ENCODE measurements around the gene HMG20B.
"Not testable (repeated sequence)": the region's sequence is repeated elsewhere in the genome, so short reads cannot be mapped to it uniquely, and the experiment has no call there.

The HMG20B gene

GRCh38 chr19:3577723-3578344, 5.1 kb downstream of the HMG20B start:
- Histone ChIP-seq H3K9ac (ENCODE audit: low read length) (no peak overlapping the region), H3K9me3 (replicated peaks; ENCODE audit: insufficient read depth, low read length) (no peaks in the 10 kb centered on the region), H3K4me2 (ENCODE audit: low read depth, low read length) (no peak overlapping the region), H4K20me1 (ENCODE audit: insufficient read depth, low read length) (no peaks in the 10 kb centered on the region), H3K36me3 (replicated peaks; ENCODE audit: insufficient read depth, low read length) (no peaks in the 10 kb centered on the region), H3K4me1 (ENCODE audit: low read length) (no peaks in the 10 kb centered on the region), H3K27ac (ENCODE audit: low read length) (no peak overlapping the region), H3K27me3 (replicated peaks; ENCODE audit: insufficient read depth, low read length) (no peaks in the 10 kb centered on the region; the same call in 1 of the 2 replicates), H3K9me2 (replicated peaks; ENCODE audit: insufficient read depth, low read length) (no peaks in the 10 kb centered on the region), H2AFZ (ENCODE audit: low read length) (no peak overlapping the region), H3K79me2 (ENCODE audit: low read length) (peaks cover 6% of the 10 kb centered on the region), H3F3A (ENCODE audit: insufficient read depth, low read length) (0 out of 2 replicates have a peak, but pooled peaks cover 9% of the 10 kb centered on the region), H3K4me3 (ENCODE audit: low read length) (no peak overlapping the region)
- no peak for TF ChIP-seq EZH2 (optimal IDR thresholded peaks at IDR 0.05; ENCODE audit: low read depth, low read length)
- DNase-seq = no peak

GRCh38 chr19:3578390-3578789, 5.6 kb downstream of the HMG20B start:
- no peak overlapping the region for H3K27ac ChIP-seq (ENCODE audit: low read length)
- H3K9me3 ChIP-seq (replicated peaks; ENCODE audit: insufficient read depth, low read length) = no peaks in the 10 kb centered on the region
- H3K4me3 ChIP-seq (ENCODE audit: low read length) = no peak overlapping the region
- no peaks in the 10 kb centered on the region for H3K4me1 ChIP-seq (ENCODE audit: low read length)
- no peaks in the 10 kb centered on the region for H4K20me1 ChIP-seq (ENCODE audit: insufficient read depth, low read length)
- TF ChIP-seq EZH2phosphoT487 (IDR thresholded peaks at IDR 0.05; ENCODE audit: low read length) (no peak), EZH2 (optimal IDR thresholded peaks at IDR 0.05; ENCODE audit: low read depth, low read length) (no peak)
- TF ChIP-seq, protein P1, sequence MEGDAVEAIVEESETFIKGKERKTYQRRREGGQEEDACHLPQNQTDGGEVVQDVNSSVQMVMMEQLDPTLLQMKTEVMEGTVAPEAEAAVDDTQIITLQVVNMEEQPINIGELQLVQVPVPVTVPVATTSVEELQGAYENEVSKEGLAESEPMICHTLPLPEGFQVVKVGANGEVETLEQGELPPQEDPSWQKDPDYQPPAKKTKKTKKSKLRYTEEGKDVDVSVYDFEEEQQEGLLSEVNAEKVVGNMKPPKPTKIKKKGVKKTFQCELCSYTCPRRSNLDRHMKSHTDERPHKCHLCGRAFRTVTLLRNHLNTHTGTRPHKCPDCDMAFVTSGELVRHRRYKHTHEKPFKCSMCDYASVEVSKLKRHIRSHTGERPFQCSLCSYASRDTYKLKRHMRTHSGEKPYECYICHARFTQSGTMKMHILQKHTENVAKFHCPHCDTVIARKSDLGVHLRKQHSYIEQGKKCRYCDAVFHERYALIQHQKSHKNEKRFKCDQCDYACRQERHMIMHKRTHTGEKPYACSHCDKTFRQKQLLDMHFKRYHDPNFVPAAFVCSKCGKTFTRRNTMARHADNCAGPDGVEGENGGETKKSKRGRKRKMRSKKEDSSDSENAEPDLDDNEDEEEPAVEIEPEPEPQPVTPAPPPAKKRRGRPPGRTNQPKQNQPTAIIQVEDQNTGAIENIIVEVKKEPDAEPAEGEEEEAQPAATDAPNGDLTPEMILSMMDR (IDR thresholded peaks at IDR 0.05; ENCODE audit: low read length) = no peak
- H3K4me2 ChIP-seq (ENCODE audit: low read depth, low read length) = no peak overlapping the region
- peaks cover 4% of the 10 kb centered on the region; the same call in 1 of the 2 replicates for H3K27me3 ChIP-seq (replicated peaks; ENCODE audit: insufficient read depth, low read length)
- peaks cover 1% of the 10 kb centered on the region for H3K79me2 ChIP-seq (ENCODE audit: low read length)
- DNase-seq = no peak
- H3K9me2 ChIP-seq (replicated peaks; ENCODE audit: insufficient read depth, low read length) = no peaks in the 10 kb centered on the region
- H3F3A ChIP-seq (ENCODE audit: insufficient read depth, low read length) = 0 out of 2 replicates have a peak, but pooled peaks cover 9% of the 10 kb centered on the region
- no peaks in the 10 kb centered on the region for H3K36me3 ChIP-seq (replicated peaks; ENCODE audit: insufficient read depth, low read length)
- H3K9ac ChIP-seq (ENCODE audit: low read length) = no peak overlapping the region
- no peak overlapping the region for H2AFZ ChIP-seq (ENCODE audit: low read length)

DNA sequence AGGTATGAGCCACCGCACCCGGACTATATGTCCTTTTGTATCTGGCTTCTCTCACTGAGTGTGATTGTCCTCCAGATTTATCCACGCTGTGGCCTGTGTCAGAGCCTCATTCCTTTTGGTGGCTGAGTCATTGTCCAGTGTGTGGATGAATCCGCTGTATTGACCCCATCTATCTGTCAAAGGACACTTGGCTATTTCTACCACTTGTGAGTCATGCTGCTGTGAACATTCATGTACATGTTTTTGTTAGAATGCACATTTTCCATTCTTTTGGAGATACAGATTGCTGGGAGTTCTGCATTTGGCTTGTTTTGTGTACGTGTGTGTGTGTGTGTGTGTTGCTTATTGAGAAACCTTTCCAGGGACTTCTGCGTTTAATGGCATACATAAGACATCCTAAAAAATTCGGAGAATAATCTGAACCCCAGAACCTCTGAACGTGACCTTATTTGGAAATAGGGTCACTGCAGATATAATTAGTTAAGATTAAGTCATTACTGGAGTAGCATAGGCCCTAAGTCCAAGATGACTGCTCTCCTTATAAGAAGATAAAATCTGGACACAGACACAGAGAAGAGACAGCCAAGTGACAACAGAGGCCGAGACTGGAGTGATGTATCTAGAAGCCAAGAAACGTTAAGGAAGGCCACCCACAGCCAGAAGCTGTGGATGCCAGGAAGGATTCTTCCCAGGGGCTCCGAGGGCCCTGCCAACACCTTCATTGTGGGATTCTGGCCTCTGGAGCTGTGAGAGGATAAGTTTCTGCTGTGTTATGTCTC, 7.6 kb downstream of the HMG20B start:
- no peak overlapping the region for H3K4me2 ChIP-seq (ENCODE audit: low read depth, low read length)

GRCh38 chr19:3581792-3582191, 9.0 kb downstream of the HMG20B start:
- peaks cover 30% of the 10 kb centered on the region for H3K27me3 ChIP-seq (replicated peaks; ENCODE audit: insufficient read depth, low read length)
- not testable (repeated sequence) for H2AFZ ChIP-seq (ENCODE audit: low read length); H3K79me2 ChIP-seq (ENCODE audit: low read length)

More for the DNA sequence above, 7.6 kb downstream of the HMG20B start:
- TF ChIP-seq, protein P1 (IDR thresholded peaks at IDR 0.05; ENCODE audit: low read length) = no peak
- no peak for TF ChIP-seq EZH2phosphoT487 (IDR thresholded peaks at IDR 0.05; ENCODE audit: low read length)
- TF ChIP-seq EZH2 (optimal IDR thresholded peaks at IDR 0.05; ENCODE audit: low read depth, low read length) = no peak
- Histone ChIP-seq H3K79me2 (ENCODE audit: low read length) (no peaks in the 10 kb centered on the region), H3K4me3 (ENCODE audit: low read length) (no peak overlapping the region), H3K36me3 (replicated peaks; ENCODE audit: insufficient read depth, low read length) (no peaks in the 10 kb centered on the region), H3K27ac (ENCODE audit: low read length) (no peak overlapping the region), H3K9me2 (replicated peaks; ENCODE audit: insufficient read depth, low read length) (no peaks in the 10 kb centered on the region), H4K20me1 (ENCODE audit: insufficient read depth, low read length) (no peaks in the 10 kb centered on the region), H2AFZ (ENCODE audit: low read length) (no peak overlapping the region), H3F3A (ENCODE audit: insufficient read depth, low read length) (0 out of 2 replicates have a peak, but pooled peaks cover under 1% of the 10 kb centered on the region), H3K9ac (ENCODE audit: low read length) (no peak overlapping the region), H3K27me3 (replicated peaks; ENCODE audit: insufficient read depth, low read length) (peaks cover 18% of the 10 kb centered on the region; the same call in 1 of the 2 replicates), H3K9me3 (replicated peaks; ENCODE audit: insufficient read depth, low read length) (no peaks in the 10 kb centered on the region), H3K4me1 (ENCODE audit: low read length) (no peaks in the 10 kb centered on the region)
- no peak for DNase-seq

DNA sequence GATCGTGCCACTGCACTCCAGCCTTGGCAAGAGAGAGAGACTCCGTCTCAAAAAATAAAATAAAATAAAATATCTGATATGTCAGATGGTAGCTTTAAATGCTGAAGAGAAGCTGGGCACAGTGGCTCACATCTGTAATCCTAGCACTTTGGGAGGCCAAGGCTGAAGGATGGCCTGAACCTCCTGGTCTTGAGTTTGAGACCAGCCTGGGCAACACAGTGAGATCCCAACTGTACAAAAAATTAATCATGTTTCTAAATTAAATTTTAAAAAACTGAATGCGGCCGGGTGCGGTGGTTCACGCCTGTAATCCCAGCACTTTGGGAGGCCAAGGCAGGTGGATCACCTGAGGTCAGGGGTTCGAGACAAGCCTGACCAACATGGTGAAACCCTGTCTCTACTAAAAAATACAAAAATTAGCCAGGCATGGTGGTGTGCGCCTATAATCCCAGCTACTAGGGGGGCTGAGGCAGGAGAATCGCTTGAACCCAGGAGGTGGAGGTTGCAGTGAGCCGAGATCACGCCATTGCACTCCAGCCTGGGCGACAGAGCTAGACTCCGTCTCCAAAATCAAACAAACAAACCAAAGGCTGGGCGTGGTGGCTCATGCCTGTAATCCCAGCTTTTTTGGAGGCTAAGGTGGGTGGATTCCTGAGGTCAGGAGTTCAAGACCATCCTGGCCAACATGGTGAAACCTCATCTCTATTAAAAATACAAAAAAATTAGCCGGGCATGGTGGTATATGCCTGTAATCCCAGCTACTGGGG, 11.5 kb downstream of the HMG20B start:
- not testable (repeated sequence) for H3K9ac ChIP-seq (ENCODE audit: low read length); H4K20me1 ChIP-seq (ENCODE audit: insufficient read depth, low read length); H3K36me3 ChIP-seq (replicated peaks; ENCODE audit: insufficient read depth, low read length); H2AFZ ChIP-seq (ENCODE audit: low read length); H3K27ac ChIP-seq (ENCODE audit: low read length); H3K79me2 ChIP-seq (ENCODE audit: low read length); H3K9me2 ChIP-seq (replicated peaks; ENCODE audit: insufficient read depth, low read length); H3F3A ChIP-seq (ENCODE audit: insufficient read depth, low read length); H3K4me2 ChIP-seq (ENCODE audit: low read depth, low read length); DNase-seq; H3K4me1 ChIP-seq (ENCODE audit: low read length); H3K9me3 ChIP-seq (replicated peaks; ENCODE audit: insufficient read depth, low read length); H3K4me3 ChIP-seq (ENCODE audit: low read length)
- peaks cover 49% of the 10 kb centered on the region for H3K27me3 ChIP-seq (replicated peaks; ENCODE audit: insufficient read depth, low read length)

More at GRCh38 chr19:3581792-3582191, 9.0 kb downstream of the HMG20B start:
- not testable (repeated sequence) for H3K4me1 ChIP-seq (ENCODE audit: low read length); H3K9me2 ChIP-seq (replicated peaks; ENCODE audit: insufficient read depth, low read length); H3K36me3 ChIP-seq (replicated peaks; ENCODE audit: insufficient read depth, low read length); DNase-seq; H3K27ac ChIP-seq (ENCODE audit: low read length); H3K4me2 ChIP-seq (ENCODE audit: low read depth, low read length); H3K4me3 ChIP-seq (ENCODE audit: low read length); H4K20me1 ChIP-seq (ENCODE audit: insufficient read depth, low read length); H3K9me3 ChIP-seq (replicated peaks; ENCODE audit: insufficient read depth, low read length); H3F3A ChIP-seq (ENCODE audit: insufficient read depth, low read length); H3K9ac ChIP-seq (ENCODE audit: low read length)
